Skeletal muscle satellite cell (primary cell): ENCODE data around the gene NPY2R.

ENCODE experiments used
- H3K27me3 ChIP-seq: 2 replicates; pipeline ENCODE4 v1.7.0; 2013; ENCODE audit warnings: low read length; ENCODE audit not compliant: control insufficient read depth, insufficient read depth
- H3K36me3 ChIP-seq: 2 replicates; pipeline ENCODE4 v1.7.0; 2013; ENCODE audit warnings: mild to moderate bottlenecking, control low read depth, low read length; ENCODE audit not compliant: insufficient read depth
- H3K4me1 ChIP-seq: 2 replicates; pipeline ENCODE4 v1.7.0; 2013; ENCODE audit warnings: low read length; ENCODE audit not compliant: control insufficient read depth, insufficient read depth
- H3K4me2 ChIP-seq: 2 replicates; pipeline ENCODE4 v1.7.0; 2013; ENCODE audit warnings: mild to moderate bottlenecking, low read length
- H3K4me3 ChIP-seq: 2 replicates; pipeline ENCODE4 v1.7.0; 2013; ENCODE audit warnings: low read length
- H3K9ac ChIP-seq: 2 replicates; pipeline ENCODE4 v1.7.0; 2013; ENCODE audit warnings: mild to moderate bottlenecking, low read depth, low read length, moderate library complexity
- H3K9me3 ChIP-seq: replicated peaks from 2 replicates; pipeline ENCODE4 v1.7.0; 2013; ENCODE audit warnings: mild to moderate bottlenecking, control low read depth, low read length

Gene NPY2R

DNA sequence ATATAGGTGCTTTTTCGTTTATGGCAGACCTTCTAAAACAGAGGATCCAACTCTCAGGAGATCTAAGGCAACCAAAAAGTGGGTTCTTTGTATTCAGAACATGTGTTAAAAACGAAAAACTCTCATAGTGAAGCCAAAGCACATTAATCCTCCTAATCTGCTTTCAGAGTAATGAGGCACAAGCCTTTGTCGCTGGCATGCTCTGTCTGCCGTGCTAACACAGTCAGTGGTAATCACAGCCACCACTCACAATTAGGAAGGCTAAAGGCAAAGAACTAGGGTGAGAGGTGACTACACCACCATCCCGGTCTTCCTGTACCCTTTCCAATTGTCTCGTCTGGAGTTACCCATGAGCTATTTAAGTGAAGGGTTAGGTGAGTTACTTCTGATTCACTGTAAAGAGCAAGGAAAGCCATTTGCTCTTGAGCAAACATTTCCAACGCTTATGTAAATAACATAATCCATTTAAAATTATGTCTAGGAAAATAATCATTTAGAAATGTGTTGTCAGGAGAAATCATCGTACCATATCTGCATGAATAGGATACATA lies 40.7 kb downstream of the NPY2R start:
- Histone ChIP-seq H3K36me3 (no peaks in the 10 kb centered on the region), H3K9ac (no peak overlapping the region), H3K27me3 (no peaks in the 10 kb centered on the region), H3K4me3 (no peak overlapping the region), H3K9me3 (no peaks in the 10 kb centered on the region), H3K4me2 (no peak overlapping the region), H3K4me1 (peaks cover 4% of the 10 kb centered on the region)

DNA sequence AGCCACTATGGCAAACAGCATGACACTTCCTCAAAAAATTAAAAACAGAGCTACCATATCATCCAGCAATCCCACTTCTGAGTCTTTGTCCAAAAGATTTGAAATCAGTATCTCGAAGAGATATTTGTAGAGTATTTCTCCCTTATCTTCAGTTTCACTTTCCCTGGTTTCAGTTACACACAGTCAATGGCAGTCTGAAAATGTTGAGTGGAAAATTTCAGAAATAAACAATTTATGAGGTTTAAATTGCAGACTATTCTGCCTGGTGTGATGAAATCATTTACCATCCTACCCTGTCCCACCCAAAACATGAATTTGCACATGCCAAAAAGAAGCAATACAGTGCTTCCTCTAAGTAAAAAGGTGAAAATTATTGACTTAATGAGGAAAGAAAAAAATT lies 43.9 kb downstream of the NPY2R start:
- Histone ChIP-seq H3K27me3 (no peaks in the 10 kb centered on the region), H3K4me1 (peaks cover 4% of the 10 kb centered on the region), H3K9ac (no peak overlapping the region), H3K9me3 (no peaks in the 10 kb centered on the region), H3K4me3 (no peak overlapping the region), H3K4me2 (no peak overlapping the region), H3K36me3 (no peaks in the 10 kb centered on the region)

DNA sequence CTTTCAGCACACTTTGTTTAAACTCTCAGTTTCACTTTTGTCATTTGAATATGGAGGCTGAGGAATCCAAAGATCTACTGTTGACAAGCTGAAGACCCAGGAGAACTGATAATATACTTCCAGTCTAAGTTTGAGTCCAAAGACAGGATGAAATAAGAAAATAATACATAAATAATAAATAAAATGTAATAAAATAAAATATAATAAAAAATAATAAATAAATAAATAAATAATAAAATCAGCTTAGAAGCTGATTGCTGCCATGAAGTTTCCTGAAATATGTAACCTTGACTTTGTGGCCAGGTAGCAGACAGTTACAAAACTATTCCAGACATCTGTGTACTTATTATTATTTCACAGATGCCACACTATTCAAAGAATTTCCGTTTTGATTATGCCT lies 55.0 kb downstream of the NPY2R start:
- Histone ChIP-seq H3K27me3 (no peaks in the 10 kb centered on the region), H3K4me2 (no peak overlapping the region), H3K9me3 (no peaks in the 10 kb centered on the region), H3K9ac (no peak overlapping the region), H3K4me3 (no peak overlapping the region), H3K36me3 (no peaks in the 10 kb centered on the region), H3K4me1 (no peaks in the 10 kb centered on the region)

DNA sequence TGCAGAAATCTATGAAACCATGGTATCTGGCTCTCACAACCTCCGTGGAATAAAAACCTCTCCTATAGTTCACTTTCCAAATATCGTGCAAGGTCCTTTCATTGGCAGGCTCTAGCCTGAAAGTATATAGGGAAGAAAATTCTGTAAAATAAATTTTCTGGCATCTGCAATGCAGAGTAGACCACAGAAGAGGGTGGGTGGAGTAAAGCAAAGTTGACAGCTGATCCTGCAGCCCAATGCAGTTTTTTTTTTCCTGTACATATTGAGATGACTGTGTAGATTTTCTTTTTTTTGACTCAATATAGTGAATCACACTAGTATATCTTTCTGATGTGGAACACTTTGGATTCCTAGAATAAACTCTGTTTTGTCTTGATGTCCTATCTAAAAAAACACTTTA lies 56.7 kb downstream of the NPY2R start:
- H3K4me1 ChIP-seq = no peaks in the 10 kb centered on the region
- H3K27me3 ChIP-seq = no peaks in the 10 kb centered on the region
- H3K4me2 ChIP-seq = no peak overlapping the region
- no peaks in the 10 kb centered on the region for H3K9me3 ChIP-seq
- H3K9ac ChIP-seq = no peak overlapping the region
- H3K4me3 ChIP-seq = no peak overlapping the region
- H3K36me3 ChIP-seq = no peaks in the 10 kb centered on the region
